CD4-positive, alpha-beta T cell (primary cell): ENCODE results near the gene KCNMB4. TPM values are rescaled to one million over a fixed set of nuclear protein-coding genes. Genes with fewer than 3 reads are reported as not detected.

Experiments used
- ATAC-seq: fragments of 200-7000 bp; cut with Tn5 transposase; one replicate; pipeline ENCODE4 v1.10.0; 2022; ENCODE audit warnings: mild to moderate bottlenecking; ENCODE audit not compliant: poor library complexity
- CTCF ChIA-PET: fragments of 350-600 bp; sonication (Branson Sonifier 250); formaldehyde crosslinking; loops from one replicate; lab custom pipeline; 2021; ENCODE audit warnings: antibody characterized with exemption, inconsistent platforms; lab: Charles Lee
- POLR2A ChIA-PET: fragments of 350-600 bp; sonication (Branson Sonifier 250); formaldehyde crosslinking; loops from one replicate; lab custom pipeline; 2021; ENCODE audit warnings: antibody characterized with exemption, inconsistent platforms; lab: Charles Lee
- DNase-seq, 14 experiments: peaks; one replicate each; pipeline ENCODE4 v3.0.0-alpha.2; 2013 to 2020; ENCODE audit warnings: mixed read lengths in 2 of 14
- H3K27ac ChIP-seq, 2 donors: one replicate each; pipeline versions ENCODE4 v1.5.1 to v1.7.0; 2013; ENCODE audit warnings: low read length in 2 of 2, low read depth in 1 of 2, mild to moderate bottlenecking in 1 of 2
- H3K27me3 ChIP-seq, 2 experiments: 1 replicate in 1 of 2; 2 replicates in 1 of 2; pipeline versions ENCODE4 v1.6.1 to v1.7.0; 2013; ENCODE audit warnings: low read length in 2 of 2, control low read depth in 1 of 2, mild to moderate bottlenecking in 1 of 2, moderate library complexity in 1 of 2; ENCODE audit not compliant: insufficient read depth in 2 of 2, control insufficient read depth in 1 of 2
- H3K36me3 ChIP-seq: one replicate; pipeline ENCODE4 v1.6.1; 2013; ENCODE audit warnings: low read length, control low read depth; ENCODE audit not compliant: insufficient read depth
- H3K4me1 ChIP-seq: one replicate; pipeline ENCODE4 v1.6.1; 2013; ENCODE audit warnings: low read length, control low read depth; ENCODE audit not compliant: insufficient read depth
- H3K4me3 ChIP-seq: one replicate; pipeline ENCODE4 v1.5.1; 2013; ENCODE audit warnings: mild to moderate bottlenecking, low read length, moderate library complexity
- H3K9me3 ChIP-seq, 2 experiments: 1 replicate in 1 of 2; 2 replicates in 1 of 2; pipeline versions ENCODE4 v1.6.1 to v1.7.0; 2013; ENCODE audit warnings: low read length in 2 of 2, mild to moderate bottlenecking in 2 of 2, control low read depth in 1 of 2, moderate library complexity in 1 of 2; ENCODE audit not compliant: control insufficient read depth in 1 of 2, insufficient read depth in 1 of 2
- H3K27ac Mint-ChIP-seq: one replicate; pipeline ENCODE4 v1.8.0; 2020; ENCODE audit warnings: mixed read lengths
- H3K27me3 Mint-ChIP-seq: one replicate; pipeline ENCODE4 v1.8.0; 2021; ENCODE audit warnings: mixed read lengths
- H3K36me3 Mint-ChIP-seq: one replicate; pipeline ENCODE4 v1.8.0; 2021; ENCODE audit warnings: low read depth, mixed read lengths
- H3K4me1 Mint-ChIP-seq: one replicate; pipeline ENCODE4 v1.8.0; 2021; ENCODE audit warnings: low read depth, mixed read lengths
- H3K4me3 Mint-ChIP-seq: one replicate; pipeline ENCODE4 v1.8.0; 2020; ENCODE audit warnings: mild to moderate bottlenecking, mixed read lengths
- H3K9me3 Mint-ChIP-seq: one replicate; pipeline ENCODE4 v1.8.0; 2020; ENCODE audit warnings: mixed read lengths
- intact Hi-C, 2 experiments: fragments of 100-400 bp; cut with DNase I in 1 of 2; cut with micrococcal nuclease in 1 of 2; formaldehyde crosslinking; loops; one replicate each; pipeline versions ENCODE4 v1.15.1 to v1.9.0; 2023 to 2025; cut with DNase I, micrococcal nuclease
- total RNA-seq, 174 experiments: library from RNA in 2 of 174; stranded (reverse) in 2 of 174; gene quantifications; one replicate each; pipeline ENCODE4 v1.2.3 and lab custom pipeline; 2021 to 2026
- TF ChIP-seq, protein P1 (sequence below): fragments of 200-600 bp; IDR thresholded peaks from one replicate; pipeline ENCODE4 v1.8.0; 2022; ENCODE audit warnings: antibody characterized with exemption, mild to moderate bottlenecking

KCNMB4 gene
- total RNA-seq, 2 experiments from 2014 or later = 0.53 to 0.71 TPM

GRCh38 chr12:70468741-70469140, 102.7 kb downstream of the KCNMB4 start:
- TF ChIP-seq, protein P1, sequence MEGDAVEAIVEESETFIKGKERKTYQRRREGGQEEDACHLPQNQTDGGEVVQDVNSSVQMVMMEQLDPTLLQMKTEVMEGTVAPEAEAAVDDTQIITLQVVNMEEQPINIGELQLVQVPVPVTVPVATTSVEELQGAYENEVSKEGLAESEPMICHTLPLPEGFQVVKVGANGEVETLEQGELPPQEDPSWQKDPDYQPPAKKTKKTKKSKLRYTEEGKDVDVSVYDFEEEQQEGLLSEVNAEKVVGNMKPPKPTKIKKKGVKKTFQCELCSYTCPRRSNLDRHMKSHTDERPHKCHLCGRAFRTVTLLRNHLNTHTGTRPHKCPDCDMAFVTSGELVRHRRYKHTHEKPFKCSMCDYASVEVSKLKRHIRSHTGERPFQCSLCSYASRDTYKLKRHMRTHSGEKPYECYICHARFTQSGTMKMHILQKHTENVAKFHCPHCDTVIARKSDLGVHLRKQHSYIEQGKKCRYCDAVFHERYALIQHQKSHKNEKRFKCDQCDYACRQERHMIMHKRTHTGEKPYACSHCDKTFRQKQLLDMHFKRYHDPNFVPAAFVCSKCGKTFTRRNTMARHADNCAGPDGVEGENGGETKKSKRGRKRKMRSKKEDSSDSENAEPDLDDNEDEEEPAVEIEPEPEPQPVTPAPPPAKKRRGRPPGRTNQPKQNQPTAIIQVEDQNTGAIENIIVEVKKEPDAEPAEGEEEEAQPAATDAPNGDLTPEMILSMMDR = no peak
- DNase-seq (no peak), ATAC-seq (no peak)
- ChIA-PET POLR2A (no interaction called here), CTCF (no interaction called here)
- no peaks in the 10 kb centered on the region for H3K36me3 ChIP-seq
- H3K4me1 Mint-ChIP-seq = no peaks in the 10 kb centered on the region
- no peaks in the 10 kb centered on the region for H3K27me3 Mint-ChIP-seq
- H3K9me3 Mint-ChIP-seq = no peaks in the 10 kb centered on the region
- H3K4me1 ChIP-seq = no peaks in the 10 kb centered on the region
- H3K9me3 ChIP-seq = peaks cover 7 to 10% of the 10 kb centered on the region in 2 experiments
- no peaks in the 10 kb centered on the region for H3K36me3 Mint-ChIP-seq
- H3K4me3 ChIP-seq = no peak overlapping the region
- peaks cover 0 to 3% of the 10 kb centered on the region in 2 experiments for H3K27me3 ChIP-seq
- no peak overlapping the region for H3K4me3 Mint-ChIP-seq
- no peak overlapping the region for H3K27ac ChIP-seq
- intact Hi-C loops = no loop called here
- H3K27ac Mint-ChIP-seq = no peak overlapping the region

DNA sequence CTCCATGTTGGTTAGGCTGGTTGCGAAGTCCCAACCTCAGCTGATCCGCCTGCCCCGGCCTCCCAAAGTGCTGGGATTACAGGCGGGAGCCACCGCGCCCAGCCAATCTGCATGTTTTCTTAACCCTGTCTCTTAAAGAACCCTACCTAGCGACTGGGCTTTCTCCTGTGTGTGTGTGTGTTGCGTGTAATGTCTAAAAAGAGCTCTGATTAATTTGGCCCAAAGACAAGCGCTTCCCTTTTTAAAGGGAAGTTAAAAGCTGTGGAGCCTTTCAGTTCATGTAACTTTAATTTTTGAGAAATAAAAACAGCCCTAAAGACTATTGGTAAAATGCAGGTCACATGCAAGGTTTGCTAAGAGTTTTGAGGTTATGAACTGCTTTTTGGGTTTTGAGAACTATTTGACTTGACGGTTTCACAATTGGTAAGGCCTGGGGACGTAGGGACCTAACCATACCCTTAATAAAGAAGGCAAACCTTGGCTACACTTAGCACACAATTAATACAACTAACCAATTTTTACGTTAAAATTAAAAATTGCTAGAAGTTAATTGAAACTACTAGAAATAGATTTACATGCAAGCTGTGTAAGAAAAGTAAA, 103.2 kb downstream of the KCNMB4 start:
- ATAC-seq (no peak), DNase-seq (no peak)
- POLR2A ChIA-PET = no interaction called here
- Histone ChIP-seq H3K36me3 (no peaks in the 10 kb centered on the region), H3K27me3 (no peaks in the 10 kb centered on the region), H3K4me1 (no peaks in the 10 kb centered on the region), H3K27ac (no peak overlapping the region), H3K4me3 (no peak overlapping the region), H3K9me3 (peaks cover 1 to 6% of the 10 kb centered on the region in 2 experiments)
- H3K4me3 Mint-ChIP-seq = no peak overlapping the region
- TF ChIP-seq, protein P1 = no peak
- no peak overlapping the region for H3K27ac Mint-ChIP-seq
- no peaks in the 10 kb centered on the region for H3K27me3 Mint-ChIP-seq
- H3K36me3 Mint-ChIP-seq = no peaks in the 10 kb centered on the region
- CTCF ChIA-PET = no interaction called here
- no peaks in the 10 kb centered on the region for H3K4me1 Mint-ChIP-seq
- intact Hi-C loops = no loop called here
- H3K9me3 Mint-ChIP-seq = no peaks in the 10 kb centered on the region

DNA sequence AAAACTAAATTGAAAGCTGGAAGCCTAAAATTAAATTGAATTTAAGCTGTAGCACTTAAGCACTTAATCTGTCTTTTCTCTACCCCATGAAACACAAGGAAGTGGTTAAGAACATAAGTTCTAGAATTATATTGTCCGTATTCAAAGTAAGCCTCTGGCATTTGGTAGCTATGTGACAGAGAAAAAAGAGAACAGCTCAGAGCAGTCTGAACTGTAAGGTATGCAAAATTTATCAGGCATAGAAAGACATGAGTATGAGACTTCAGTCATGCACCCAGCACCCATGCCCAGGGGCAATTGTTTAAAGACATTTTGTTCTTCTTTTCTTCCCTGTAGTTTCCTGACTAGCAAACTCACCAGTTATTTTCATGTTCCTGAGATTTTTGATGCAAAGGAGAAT, 116.7 kb downstream of the KCNMB4 start:
- no peaks in the 10 kb centered on the region for H3K36me3 ChIP-seq

More for the DNA sequence above, 116.7 kb downstream of the KCNMB4 start:
- no peak overlapping the region for H3K27ac ChIP-seq
- Mint-ChIP-seq H3K9me3 (no peaks in the 10 kb centered on the region), H3K27me3 (peaks cover 31% of the 10 kb centered on the region), H3K27ac (no peak overlapping the region), H3K36me3 (no peaks in the 10 kb centered on the region), H3K4me3 (no peak overlapping the region), H3K4me1 (no peaks in the 10 kb centered on the region)
- POLR2A ChIA-PET = interaction anchor here (0.7 kb wide), 1 partner anchor 126 kb away, joined by 3 read pairs; no protein-coding TSS in a partner anchor
- H3K4me3 ChIP-seq = no peak overlapping the region
- CTCF ChIA-PET = no interaction called here
- H3K4me1 ChIP-seq = no peaks in the 10 kb centered on the region
- peaks cover 0 to 6% of the 10 kb centered on the region in 2 experiments for H3K27me3 ChIP-seq
- DNase-seq (no peak), ATAC-seq (no peak)
- H3K9me3 ChIP-seq = no peaks in the 10 kb centered on the region
- TF ChIP-seq, protein P1 = no peak
- intact Hi-C loops = no loop called here

Other genes starting within 250 kb of the KCNMB4 start
- gene CNOT2, start 122.9 kb upstream of the KCNMB4 start, total RNA-seq = 100 to 1,000 TPM; 107 to 121 TPM